ENCODE data around the gene TAS2R38.

DNA sequence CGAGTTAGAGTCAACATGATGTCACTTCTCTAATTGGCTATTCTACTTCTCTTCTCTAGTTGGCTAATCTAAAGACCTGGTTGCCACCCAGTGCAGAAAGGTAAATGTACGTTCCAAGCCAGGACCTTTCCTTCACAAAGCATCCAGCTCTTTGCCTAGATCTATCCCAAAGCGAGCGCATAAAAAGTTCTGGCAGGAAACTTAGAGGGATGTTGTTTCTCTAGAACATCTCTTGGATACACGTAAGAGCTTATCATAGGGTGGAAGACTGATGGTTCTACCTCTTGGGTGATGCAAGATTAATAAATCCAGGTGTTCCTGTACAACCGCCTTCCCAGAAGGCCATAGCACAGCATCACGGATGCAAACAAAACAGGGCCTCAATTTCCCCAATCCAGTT is at the start of gene TAS2R38:
- TF ChIP-seq CTCF (conservative IDR thresholded peaks at IDR 0.05; ENCODE audit: low read depth in 2 of 2) (no peak), EZH2phosphoT487 (IDR thresholded peaks at IDR 0.05; ENCODE audit: unreplicated experiment) (no peak), EZH2 (IDR thresholded peaks at IDR 0.05; ENCODE audit: low read depth, unreplicated experiment) (no peak), POLR2AphosphoS5 (IDR thresholded peaks at IDR 0.05; ENCODE audit: low read depth) (no peak), CREB1 (CRISPR knock-in tag; IDR thresholded peaks at IDR 0.05; ENCODE audit: low read depth) (no peak)
